NB4 (cell line): ENCODE data around the gene ADRB1.

Experiments used
- MYC ChIP-seq: IDR thresholded peaks from 2 replicates; pipeline ENCODE4 v1.6.1; 2011; ENCODE audit warnings: low read depth, low read length
- POLR2A ChIP-seq: IDR thresholded peaks from 2 replicates; pipeline ENCODE4 v1.6.1; 2011; ENCODE audit warnings: mild to moderate bottlenecking; ENCODE audit not compliant: insufficient read length; ENCODE audit errors: extremely low read depth
- TF ChIP-seq, protein P1 (sequence below): IDR thresholded peaks from one replicate; pipeline ENCODE4 v1.5.1; 2012; ENCODE audit warnings: low read depth, low read length
- TF ChIP-seq, protein P2 (sequence below): IDR thresholded peaks from 2 replicates; pipeline ENCODE4 v1.6.1; 2011; ENCODE audit warnings: low read depth, low read length

DNA sequence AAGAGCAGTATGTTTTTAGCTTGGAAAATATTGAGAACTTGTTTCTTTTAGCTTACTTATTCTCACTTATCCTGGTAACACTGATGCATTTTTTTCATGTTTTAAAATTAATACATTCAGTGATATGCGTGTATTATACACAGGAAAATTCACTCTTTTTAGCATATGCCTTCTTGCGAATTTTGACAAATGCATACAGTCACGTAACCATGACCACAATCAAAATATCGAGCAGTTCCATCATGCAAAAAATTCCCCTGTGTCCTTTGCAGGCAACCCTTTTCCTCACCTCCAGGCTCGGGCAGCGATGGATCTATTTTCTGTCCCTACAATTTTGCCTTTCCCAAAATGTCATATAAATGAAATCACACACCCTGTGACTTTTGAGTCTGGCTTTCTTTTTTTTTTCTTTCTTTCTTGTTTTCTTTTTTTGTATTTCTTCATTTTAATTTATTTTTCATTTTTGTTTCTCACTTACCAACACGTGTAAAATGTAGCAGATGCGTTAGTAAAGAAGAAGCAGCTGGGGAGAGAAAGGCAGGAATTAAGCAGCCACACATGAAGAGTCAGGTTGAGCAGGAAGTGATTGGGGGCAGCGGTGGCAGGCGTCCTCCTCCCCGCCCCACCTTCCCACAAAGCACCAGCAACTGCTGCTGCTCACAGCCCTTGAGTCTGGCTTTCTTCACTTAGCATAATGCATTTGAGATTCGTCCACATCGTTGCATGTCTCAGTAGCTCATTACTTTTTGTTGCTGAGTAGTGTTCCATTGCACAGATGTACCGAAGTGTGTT, 29.9 kb downstream of the ADRB1 start:
- TF ChIP-seq, protein P1, sequence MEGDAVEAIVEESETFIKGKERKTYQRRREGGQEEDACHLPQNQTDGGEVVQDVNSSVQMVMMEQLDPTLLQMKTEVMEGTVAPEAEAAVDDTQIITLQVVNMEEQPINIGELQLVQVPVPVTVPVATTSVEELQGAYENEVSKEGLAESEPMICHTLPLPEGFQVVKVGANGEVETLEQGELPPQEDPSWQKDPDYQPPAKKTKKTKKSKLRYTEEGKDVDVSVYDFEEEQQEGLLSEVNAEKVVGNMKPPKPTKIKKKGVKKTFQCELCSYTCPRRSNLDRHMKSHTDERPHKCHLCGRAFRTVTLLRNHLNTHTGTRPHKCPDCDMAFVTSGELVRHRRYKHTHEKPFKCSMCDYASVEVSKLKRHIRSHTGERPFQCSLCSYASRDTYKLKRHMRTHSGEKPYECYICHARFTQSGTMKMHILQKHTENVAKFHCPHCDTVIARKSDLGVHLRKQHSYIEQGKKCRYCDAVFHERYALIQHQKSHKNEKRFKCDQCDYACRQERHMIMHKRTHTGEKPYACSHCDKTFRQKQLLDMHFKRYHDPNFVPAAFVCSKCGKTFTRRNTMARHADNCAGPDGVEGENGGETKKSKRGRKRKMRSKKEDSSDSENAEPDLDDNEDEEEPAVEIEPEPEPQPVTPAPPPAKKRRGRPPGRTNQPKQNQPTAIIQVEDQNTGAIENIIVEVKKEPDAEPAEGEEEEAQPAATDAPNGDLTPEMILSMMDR: no peak
- TF ChIP-seq POLR2A (no peak), MYC (no peak)
- TF ChIP-seq, protein P2, sequence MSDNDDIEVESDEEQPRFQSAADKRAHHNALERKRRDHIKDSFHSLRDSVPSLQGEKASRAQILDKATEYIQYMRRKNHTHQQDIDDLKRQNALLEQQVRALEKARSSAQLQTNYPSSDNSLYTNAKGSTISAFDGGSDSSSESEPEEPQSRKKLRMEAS: peak; percentile 62
